ENCODE measurements around the gene PRR5L.

PRR5L gene

DNA sequence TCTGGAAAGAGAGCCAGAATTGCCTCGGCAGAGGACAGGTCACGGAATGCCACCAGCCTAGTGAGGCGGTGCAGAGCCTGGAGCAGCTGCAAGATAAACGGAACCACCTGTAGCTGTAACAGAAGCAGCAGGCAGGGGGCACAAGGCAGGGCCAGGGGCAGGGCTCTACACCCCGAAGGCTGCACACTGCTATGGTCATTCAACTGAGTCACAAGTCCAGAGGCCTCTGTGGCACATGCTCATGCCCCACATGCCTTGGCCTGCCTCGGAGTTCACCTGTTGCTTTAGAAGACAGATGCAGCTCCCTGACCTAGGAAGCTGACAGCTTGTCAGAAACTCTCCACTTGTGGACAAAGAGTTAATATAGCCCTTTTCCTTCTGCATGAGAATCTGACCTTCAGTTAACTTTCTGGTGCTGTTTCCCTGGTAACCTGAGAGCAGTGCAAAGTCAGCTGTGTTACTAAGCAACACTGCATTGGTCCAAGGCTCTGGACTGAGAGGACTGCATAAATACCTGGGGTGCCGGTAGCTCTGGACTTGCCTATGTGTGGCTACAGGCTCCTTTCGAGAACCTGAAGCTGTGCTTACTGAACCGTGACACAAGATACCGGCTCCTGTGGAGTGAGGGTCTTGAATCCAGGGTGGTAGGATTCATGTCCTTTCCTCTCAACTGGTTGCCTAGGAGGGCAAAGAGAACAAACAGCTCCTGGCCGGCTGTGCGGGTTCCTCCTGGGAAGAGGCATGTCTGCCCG, 17.4 kb upstream of the PRR5L start:
- DNase-seq (ENCODE audit: extremely low read depth in 1 of 2, low read depth in 1 of 2) = no peak

DNA sequence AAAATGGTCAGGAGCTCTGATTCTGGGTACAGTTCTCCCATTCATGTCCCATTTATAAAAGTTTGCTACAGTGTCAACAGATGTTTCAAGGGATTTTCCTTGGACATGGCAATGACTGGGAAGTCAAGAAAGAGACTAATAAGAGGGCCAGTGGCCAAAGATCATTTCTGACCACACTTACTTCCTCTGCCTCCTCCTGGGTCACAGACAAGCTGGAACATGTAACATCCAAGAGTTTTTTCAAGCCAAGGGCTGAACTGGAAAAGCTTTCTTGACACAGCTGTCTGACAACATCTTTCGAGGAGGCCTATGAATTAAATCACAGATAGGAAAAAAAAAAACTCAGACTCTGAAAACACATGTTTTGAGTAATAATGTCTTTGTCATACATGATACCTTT, 15.6 kb upstream of the PRR5L start:
- no peak for DNase-seq (ENCODE audit: extremely low read depth in 1 of 2, low read depth in 1 of 2)

- DNase-seq (ENCODE audit: extremely low read depth in 1 of 2, low read depth in 1 of 2) = no peak
Observed at GRCh38 chr11:36281850-36282249, 14.2 kb upstream of the PRR5L start.

GRCh38 chr11:36282926-36283325, 13.2 kb upstream of the PRR5L start:
- DNase-seq (ENCODE audit: extremely low read depth in 1 of 2, low read depth in 1 of 2) = no peak

DNA sequence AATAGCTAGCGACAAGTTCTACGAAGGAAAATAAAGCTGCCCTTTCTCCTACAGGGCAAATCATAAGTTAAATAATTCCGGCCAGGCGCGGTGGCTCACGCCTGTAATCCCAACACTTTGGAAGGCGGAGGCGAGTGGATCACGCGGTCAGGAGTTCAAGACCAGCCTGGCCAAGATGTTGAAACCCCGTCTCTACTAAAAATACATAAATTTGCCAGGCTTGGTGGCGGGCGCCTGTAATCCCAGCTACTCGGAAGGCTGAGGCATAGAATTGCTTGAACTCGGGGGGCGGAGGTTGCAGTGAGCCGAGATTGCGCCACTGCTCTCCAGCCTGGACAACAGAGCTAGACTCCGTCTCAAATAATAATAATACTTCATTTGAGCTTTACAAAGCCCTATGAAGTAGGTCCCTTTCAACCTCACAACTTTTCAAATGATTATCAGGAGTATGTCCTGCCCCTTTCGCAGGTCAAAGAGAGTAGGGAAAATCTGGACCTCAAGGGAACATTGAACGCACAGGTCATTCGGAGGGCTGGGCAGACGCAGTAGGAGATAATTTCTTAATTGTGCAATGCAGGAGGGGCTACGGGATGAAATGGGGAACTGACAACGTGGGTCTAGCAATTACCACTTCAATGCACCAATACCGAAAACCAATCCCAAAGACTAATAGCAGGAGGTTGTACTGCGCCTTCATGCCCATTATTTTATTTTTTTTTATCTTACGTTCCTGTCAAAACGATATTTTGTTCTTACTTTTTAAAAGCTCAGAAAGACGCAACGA, 7.5 kb upstream of the PRR5L start:
- no peak for DNase-seq (ENCODE audit: extremely low read depth in 1 of 2, low read depth in 1 of 2)

GRCh38 chr11:36289226-36289852, 6.7 kb upstream of the PRR5L start, which contains the start of gene COMMD9:
TSS of gene COMMD9 (minus strand) at chr11:36289424. CDS start at chr11:36289412, 12 bp downstream.
- DNase-seq (ENCODE audit: extremely low read depth in 1 of 2, low read depth in 1 of 2) = peak; percentile 83 to 96

DNA sequence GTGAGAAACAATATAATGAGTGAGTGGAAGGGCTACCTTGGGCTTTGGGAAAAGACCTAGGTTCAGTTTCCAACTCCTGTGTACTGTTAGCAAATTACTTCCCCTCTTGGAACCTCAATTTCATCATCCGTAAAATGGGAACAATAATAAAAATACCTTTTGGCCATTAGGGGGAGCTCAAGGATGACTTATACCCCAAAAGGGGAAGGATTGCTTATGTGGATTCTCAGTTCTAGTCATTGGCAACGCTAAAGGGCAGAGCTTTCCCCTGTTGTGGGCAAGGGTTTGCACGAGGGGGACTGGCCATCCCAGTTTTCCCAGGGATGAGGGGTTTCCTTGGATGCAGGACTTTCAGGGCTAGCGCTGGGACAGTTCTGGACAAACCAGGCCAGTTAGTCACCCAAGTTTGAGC, 3.8 kb upstream of the PRR5L start:
- DNase-seq (ENCODE audit: extremely low read depth in 1 of 2, low read depth in 1 of 2) = no peak

DNA sequence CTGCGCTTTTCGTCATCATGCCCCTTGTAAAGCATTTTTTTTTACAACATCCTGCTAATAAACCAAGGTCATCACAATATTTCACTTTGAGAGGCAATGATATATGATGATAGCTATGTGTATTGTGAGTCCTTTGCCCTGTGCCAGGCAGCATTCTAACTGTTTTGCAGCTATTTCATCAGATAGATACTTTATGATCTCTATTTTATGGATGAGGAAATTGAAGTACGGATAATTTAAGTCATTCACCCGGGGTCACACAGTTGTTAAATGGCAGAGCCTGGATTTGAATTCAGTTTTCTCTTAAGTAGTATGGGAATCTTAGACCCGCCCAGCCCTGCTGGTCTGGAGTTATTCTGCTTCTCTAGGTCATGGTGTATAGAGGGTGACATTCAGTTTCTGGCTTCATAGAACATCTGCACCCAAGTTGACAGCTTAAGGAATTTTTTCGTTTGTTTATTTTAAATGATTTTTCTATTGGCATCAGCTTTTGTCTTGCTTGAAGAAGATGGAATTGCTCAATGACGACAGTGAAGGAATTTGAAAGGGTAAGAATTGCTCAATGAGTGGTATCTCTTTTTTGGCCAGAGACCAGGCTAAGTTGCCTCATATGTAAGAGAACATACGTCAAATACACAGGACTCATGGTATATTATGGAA, 926 bp downstream of the PRR5L start:
- DNase-seq (ENCODE audit: extremely low read depth in 1 of 2, low read depth in 1 of 2) = no peak

DNA sequence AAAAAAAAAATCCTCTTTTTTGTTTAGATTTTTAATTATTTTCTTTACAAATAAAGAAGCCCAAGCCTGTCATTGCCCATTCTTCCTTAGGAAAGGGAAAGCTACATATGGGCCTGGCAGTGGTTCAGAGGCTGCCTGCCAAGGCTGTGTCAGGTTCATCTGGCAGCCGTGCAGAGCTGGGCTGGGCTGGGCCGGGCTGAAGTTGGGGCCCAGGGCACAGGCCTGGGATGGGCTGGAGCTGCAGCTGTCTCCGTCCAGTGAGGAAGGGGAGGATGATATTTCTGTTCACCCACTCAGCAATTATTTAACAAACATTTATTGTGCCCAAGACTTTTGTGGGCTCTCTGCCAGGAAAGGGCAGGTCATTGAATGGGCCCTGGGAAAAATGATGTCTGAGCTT, 4.6 kb downstream of the PRR5L start:
- DNase-seq (ENCODE audit: extremely low read depth in 1 of 2, low read depth in 1 of 2) = no peak

DNA sequence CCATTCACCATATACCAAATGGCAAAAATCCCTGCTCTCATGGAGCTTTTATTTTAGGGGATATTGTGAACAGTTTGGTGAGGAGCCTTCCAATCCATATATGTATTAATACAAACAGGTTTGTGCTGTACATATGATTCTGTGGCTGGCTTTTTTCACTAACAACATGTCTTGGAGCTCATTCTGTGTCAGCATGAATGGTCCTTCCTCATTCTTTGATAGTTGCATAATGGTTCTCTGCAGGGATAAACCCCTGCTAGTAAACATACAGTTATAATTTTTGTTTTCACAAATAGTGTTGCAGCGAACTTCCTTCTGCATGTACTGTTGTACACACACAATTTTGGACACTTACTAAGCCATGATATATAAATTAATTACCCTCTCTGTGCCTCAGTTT, 8.3 kb downstream of the PRR5L start:
- DNase-seq (ENCODE audit: extremely low read depth in 1 of 2, low read depth in 1 of 2) = no peak

DNA sequence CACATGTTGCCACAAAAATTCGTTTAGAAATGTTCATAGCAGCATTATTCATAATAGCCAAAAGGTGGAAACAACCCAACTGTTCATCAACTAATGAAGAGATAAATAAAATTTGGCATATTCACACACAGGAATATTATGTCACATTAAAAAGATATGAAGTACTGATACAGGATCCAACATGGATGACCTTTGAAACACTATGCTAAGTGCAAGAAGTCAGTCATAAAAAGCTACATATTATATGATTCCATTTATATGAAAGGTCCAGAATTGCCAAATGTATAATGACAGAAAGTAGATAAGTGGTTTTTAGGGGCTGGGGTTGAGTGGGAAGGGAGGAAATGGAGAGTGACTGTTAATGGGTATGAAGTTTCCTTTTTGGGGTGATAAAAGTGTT, 9.0 kb downstream of the PRR5L start:
- DNase-seq (ENCODE audit: extremely low read depth in 1 of 2, low read depth in 1 of 2) = no peak

DNA sequence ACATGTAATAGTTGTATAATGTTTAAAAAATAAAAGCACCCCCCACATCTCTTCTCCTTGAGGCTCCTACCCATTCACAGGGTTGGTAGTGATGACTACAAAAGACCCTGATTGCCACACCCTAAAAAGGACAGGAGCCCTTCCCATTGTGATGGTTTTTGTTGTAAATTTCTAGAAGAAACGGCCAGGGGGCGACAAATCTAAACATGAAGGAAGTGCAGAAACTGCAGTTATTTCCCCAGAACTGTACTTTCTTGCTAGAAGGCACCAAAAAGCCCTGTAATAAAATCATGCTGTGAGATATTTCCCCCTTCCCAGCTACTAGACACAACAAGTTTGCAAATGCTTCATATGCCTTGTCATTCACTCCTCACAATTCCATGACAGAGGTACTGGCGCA, 10.8 kb downstream of the PRR5L start:
- no peak for DNase-seq (ENCODE audit: extremely low read depth in 1 of 2, low read depth in 1 of 2)

GRCh38 chr11:36308577-36308976, 12.5 kb downstream of the PRR5L start:
- DNase-seq (ENCODE audit: extremely low read depth in 1 of 2, low read depth in 1 of 2) = no peak

GRCh38 chr11:36309779-36310178, 13.7 kb downstream of the PRR5L start:
- no peak for DNase-seq (ENCODE audit: extremely low read depth in 1 of 2, low read depth in 1 of 2)

DNA sequence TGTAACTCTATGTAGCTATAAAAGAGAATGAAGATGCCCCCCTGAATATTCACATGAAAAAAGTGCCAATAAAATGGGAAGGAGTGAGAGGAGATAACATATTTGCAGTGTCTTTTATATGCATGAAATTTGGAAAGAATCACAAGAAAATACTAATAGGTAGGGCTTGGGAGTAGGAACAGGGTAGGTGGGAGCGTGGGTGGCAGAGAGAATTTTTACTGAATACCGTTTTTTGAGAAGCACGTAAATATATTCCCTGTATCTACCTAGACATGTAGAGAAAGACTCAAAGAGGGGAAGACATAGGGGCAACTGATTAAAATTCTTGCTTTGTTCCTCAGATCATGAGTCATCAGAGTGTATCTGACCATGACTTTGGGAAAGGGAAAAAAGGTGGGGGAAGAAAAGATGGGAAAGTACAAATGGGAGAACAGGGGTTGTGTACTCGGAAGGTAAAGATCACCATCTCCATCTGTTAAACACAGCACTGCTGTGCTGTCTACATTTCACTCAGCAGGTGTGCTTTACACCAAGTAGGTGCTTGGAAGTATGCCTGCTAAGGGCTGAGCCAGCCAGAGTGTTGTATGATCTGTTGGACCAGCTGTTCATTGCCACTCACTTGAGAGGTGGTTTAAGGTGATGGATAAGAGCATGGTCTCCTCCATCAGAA, 16.0 kb downstream of the PRR5L start:
- DNase-seq (ENCODE audit: extremely low read depth in 1 of 2, low read depth in 1 of 2) = no peak

GRCh38 chr11:36312611-36313472, 16.8 kb downstream of the PRR5L start:
- no peak for DNase-seq (ENCODE audit: extremely low read depth in 1 of 2, low read depth in 1 of 2)

GRCh38 chr11:36313750-36314433, 17.8 kb downstream of the PRR5L start:
- no peak for DNase-seq (ENCODE audit: extremely low read depth in 1 of 2, low read depth in 1 of 2)

GRCh38 chr11:36314434-36314767, 18.3 kb downstream of the PRR5L start:
- DNase-seq (ENCODE audit: extremely low read depth in 1 of 2, low read depth in 1 of 2) = no peak

- DNase-seq (ENCODE audit: extremely low read depth in 1 of 2, low read depth in 1 of 2) = no peak
Observed at GRCh38 chr11:36316049-36316448, 20.0 kb downstream of the PRR5L start.
